Endometrium (tissue), 2 donors: Measurements from ENCODE around the gene PKIG.
"Not testable (repeated sequence)": the region's sequence is repeated elsewhere in the genome, so short reads cannot be mapped to it uniquely, and the experiment has no call there.

Experiments
- FAIRE-seq: peaks from 2 replicates; lab custom pipeline; 2012; peaks lifted over from hg19 to GRCh38; lab: Jason Lieb, UNC
- donor health status: control.
- donor health status: control.

PKIG gene

DNA sequence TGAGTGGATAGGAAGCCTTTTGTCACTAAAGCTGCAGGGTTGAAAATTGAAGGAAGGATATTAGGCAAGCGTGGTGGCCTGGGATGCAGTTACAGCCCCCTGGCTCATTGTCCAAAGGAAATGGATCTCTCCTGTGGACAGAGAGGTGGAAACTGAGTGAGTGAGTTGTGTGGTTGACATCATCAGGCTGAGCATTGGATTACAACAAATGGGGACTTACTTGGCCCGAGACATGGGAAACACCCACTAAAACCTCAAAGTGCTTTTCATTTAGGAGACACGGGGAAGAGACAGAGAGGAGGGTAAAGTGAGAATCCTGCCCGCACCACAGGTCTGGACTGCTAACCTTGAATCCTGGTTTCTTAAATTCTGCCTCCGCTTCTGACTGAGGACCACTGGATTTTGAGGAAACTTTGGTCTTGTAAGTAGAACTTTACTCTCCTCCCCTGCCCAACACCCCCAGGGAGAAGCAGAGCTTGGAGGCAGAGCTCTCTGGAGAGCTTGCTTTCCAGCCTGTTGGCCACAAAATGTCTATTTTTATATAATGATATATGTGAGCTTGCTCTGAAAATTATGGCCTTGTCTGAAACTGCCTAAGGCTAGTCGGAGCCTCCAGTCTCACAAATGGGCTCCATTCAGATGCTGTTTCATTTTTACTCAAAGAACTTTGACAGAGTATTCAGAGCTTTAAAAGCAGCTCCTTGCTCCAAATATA lies at the start of gene PKIG:
Gene PKIG, plus strand, starts transcription at position 269 of the 715 bp plus-strand sequence. CDS start 31,978 bp downstream, outside the sequence.
- FAIRE-seq = no peak

DNA sequence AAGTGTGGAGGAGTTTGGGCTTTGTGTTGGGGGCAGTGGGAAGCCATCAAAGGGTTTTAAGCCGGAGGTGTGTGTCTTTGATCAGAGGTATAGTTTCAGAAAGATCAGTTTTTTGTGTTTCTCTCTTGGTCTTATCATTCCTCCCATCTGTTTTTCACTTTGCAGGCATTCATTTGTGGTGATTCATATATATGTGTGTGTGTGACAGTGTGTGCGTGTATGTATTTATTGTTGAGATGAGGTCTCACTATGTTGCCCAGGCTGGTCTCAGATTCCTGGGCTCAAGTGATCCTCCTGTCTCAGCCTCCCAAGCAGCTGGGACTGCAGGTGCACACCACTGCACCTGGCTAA lies 49.4 kb upstream of the PKIG start:
- FAIRE-seq = no peak

DNA sequence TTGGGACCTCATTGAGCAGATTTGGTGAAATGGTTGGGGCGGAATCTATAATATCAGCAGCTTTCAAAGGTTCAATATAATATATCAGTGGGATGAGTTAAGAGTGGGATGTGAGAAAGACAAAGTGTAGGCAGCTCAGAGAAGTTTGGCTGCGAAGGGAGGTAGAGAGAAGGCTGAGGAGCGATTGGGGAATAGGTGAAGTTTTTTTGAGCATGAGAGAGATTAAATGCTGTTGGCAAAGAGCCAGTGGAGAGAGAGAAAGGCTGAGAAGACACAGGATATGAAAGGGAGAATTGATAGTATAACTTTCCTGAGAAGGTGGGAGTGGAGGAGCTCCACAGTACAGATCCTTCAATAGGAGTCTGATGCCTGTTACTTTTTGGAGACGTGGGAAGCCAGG lies 48.5 kb upstream of the PKIG start:
- FAIRE-seq = no peak

DNA sequence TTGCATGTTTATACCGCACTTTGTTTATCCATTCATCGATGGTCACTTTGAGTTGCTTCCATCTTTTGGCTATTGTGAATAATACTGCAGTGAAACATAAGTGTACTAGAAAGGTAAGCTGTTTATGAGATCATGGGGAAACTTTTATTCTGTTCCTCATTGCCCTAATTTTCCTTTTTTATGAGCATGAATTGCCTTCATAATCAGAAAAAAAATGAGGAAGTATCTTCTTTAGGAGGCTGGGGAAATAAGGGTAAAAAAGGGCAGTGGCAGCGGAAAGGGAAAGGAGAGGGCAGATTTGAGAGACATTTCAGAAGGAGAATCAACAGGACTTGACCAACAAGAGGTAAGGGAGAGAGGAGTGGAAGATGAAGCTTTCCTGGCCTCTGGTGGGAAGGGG lies 46.2 kb upstream of the PKIG start:
- no peak for FAIRE-seq

DNA sequence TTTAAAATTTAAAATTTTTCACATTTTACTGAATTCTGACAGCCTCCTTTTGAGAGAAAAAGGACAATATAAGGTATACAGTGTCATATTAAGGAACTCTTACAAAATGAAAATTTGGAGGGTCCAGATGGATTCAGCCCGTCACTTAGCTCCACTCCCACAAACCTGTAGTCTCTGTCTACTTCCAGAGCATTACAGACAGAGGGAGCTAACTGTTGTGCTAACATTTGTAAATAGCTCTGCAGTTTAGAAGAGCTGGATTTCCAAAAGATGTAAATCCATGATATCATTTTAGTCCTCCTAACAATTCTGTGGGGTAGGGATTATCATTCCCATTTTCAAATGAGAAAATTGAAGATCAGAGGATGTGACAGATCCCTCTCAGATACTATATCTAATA lies 44.4 kb upstream of the PKIG start:
- FAIRE-seq = no peak

DNA sequence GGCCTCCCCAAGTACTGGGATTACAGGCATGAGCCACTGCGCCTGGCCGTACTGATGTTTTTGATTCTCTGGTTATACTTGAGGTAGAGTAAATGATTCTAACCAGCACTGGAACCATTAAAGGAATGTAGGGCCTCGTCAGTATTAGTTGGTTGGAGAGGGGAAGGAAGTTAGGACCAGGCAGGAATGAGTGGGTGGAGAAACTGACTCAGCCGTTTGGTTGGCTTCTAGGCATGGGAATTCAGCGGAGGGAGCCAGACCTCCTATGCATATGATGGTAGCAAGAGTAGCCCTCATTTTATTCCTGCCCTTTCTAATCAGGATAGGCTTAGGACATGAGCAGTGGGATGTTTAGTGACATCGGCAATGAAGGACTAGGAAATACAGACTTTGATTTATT lies 41.5 kb upstream of the PKIG start:
- FAIRE-seq = no peak

DNA sequence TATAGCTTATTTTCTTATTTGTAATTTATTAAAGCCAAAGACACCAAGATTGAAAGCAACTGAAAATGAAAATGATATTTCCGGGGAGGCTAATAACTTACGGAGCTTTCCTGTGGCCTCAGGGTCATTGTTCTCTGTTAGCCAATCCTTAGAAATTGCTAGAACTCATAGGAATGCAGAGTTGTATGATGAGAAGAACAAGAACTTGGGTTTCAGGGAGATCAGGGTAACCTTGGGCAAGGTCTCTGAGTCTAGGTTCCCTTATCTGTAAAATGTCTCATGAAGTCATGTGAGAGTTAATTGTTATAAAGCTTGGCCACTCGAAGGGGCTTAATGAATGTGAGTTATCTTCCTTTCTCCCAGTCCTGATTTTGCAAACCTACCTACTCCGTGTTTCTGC lies 40.4 kb upstream of the PKIG start:
- no peak for FAIRE-seq

DNA sequence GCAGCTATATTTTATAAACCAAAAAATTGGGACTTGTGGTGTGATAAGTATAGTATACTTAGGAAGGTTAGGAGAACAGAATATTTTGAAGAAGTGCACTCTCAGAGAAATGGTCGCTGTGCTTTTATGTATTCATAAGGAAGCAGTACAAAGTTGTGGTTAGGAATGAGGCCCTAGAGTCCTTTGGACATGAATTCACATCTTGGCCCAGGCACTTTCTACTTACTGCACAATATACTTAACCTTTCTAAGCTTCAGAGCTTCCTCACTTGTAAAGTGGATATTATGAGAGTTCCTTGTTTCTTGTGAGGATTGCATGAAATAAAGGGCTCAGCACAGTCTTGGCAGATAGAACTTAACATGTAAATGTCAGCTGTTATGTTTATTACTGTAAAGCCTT lies 39.5 kb upstream of the PKIG start:
- no peak for FAIRE-seq

DNA sequence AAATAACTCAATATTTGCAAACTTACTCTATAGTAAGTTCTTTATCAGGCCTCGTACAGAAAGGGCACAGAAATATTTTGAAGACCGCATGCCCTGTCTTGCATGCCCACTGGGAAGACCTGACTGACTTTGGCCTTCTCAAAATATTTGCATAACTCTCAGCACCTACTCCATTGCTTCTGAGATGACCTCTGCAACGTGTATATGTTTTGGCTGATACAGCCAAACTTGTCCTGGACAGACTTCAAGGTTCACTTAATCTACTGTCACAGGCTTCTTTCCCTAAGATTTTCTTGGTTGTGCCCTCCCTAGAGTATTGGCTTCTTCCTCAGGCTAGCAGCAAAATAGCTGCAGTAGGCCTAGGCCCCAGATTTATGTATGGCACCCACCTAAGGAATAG lies 39.0 kb upstream of the PKIG start:
- no peak for FAIRE-seq

DNA sequence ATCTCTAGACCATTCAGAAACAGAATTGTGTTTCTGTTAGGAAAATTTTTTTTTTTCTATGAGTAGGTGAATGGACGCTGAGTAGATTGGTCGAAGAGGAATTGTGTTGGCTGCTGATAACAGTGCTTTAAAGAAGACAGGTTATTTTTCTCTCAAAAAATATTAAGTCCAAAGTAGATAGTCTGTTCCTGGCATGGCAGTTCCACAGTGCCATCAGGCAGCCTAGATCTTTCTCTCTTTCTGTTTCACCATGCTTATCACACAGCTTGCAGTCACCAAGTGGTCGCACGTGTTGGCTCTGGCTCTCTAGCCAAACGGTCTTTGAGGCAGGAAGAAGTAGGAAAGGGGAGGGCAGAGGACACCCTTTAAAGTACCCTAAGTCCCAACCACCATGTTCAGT lies 38.1 kb upstream of the PKIG start:
- no peak for FAIRE-seq

DNA sequence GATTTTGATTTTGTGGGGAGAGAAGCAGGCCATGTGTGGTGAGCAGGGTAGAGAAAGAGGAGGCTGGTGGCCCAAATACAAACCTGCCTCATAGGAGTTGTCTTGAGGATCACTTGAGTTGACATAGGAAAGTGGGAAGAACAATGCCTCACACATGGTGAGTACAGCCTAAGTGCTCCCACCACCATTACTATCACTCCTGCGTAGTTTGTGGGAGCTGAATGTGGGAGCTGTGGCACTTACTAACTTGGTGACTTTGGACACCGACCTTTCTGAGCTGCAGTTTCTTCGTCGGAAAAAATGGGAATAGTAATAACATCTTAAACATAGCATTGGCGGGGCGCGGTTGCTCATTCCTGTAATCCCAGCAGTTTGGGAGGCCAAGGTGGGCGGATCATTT lies 35.0 kb upstream of the PKIG start:
- FAIRE-seq = no peak

DNA sequence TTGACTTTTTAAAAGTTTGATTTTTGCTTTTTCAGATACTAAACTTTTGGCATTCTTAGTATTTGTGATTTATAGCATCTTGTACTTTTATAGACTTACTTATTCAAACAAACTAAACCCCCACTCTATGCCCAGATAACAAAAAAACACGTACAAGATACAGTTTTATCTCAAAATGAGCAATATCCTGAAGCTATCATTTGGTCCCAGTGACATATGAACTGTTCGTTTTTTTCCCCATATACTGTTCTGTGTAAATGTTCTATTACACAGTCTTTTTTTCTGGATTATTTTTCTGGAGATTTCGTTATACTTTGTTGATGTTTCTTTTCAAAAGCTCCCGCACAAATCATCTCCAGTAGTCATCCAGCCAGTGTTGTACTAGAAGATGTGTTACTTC lies 33.3 kb upstream of the PKIG start:
- FAIRE-seq = no peak

DNA sequence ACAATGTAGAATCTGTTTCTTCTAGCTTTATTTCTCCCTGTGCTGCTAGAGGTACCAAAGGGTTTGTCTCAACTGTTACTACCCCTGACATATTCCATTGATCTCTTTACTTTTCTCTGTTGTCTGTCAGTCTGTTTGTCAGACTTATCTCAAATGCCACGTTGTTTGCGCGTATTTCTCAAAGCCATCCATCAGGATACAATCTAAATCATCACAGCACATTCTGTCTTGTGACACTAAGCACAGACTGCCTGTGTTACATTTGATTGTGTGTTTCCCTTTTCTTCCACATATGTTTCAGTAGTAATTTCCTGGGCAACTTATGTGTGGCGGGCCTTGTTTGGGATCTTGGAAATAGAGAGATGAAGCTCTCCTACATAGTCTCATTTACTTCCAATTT lies 30.3 kb upstream of the PKIG start:
- FAIRE-seq = no peak

DNA sequence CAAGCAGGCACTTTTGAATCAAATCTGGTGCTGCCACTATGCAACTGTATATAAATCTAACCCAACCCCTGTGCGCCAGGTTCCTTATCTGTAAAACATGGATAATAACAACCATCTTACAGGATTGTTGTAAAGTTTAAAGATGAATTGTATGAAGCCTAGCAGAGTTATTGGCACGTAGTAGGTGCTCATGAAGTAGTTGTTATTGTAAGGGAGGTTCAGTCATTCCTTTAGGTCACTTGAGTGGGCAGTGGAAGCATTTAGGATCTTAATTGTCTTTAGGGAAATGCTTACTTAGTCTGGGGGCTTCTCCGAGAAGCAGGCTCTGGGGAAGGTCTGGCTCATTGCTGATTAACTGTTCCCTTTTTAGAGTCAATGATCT lies 29.8 kb upstream of the PKIG start:
- no peak for FAIRE-seq

DNA sequence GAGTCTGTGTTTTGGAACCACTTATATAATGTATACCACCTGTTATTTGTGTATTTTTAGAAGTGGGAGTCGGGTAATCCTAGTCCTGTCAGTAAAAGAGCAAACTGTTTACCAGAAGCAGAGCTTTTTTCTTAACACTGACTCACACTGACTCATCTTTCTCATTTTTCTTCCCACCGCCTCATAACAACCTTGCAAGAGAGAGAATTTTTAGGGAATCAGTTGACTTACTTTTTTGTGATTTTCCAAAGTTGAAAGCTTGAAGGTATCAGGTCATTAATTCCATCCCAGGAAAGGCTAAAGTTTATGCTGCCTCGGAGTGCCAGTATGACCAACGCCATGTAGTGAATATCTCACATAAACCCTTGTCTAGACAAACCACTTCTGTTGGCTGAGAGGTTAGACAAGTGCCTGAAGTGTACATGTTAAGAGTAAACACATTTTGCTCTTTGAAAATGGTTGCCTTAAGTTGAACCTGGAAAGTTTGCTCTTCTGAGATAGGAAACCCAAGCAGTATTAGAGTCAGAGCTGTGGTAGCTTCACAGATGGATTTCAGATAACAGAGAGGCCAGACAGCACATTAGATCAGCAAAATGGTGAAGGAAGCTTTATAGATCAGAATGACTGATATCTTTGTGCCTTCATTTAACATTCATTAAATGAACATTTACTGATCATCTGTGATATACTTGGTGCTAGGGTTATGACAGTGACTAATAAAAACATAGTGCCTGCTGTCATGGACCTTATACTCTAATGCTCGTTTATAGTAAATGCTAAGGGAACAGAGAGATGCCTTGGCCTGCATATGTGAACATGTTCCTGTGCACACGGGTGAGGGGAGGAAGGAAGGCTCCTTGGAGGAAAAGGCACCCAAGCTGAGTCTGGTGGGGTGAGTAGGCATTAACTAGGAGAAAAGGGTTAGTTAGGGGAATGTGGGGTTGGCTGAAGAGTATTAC lies 29.1 kb upstream of the PKIG start:
- FAIRE-seq = peak; percentile 18

DNA sequence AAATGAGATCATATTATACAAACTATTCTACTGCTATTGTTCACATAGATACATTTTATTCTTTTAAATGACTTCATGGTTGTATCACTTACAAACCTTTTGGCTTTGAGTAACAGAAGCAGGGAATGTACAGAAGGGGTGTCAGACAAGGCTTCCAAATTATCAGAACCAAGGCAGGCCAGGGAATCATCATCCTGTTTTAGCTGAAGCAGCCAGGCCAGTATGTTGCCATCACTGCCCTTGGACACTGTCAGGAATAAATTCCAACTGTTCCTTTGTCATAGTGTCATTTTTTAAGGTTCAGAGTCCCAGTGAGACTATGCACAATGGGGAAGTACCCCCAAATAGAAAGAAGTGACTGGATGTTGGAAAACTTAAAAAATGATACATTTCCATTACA lies 23.1 kb upstream of the PKIG start:
- FAIRE-seq = no peak

DNA sequence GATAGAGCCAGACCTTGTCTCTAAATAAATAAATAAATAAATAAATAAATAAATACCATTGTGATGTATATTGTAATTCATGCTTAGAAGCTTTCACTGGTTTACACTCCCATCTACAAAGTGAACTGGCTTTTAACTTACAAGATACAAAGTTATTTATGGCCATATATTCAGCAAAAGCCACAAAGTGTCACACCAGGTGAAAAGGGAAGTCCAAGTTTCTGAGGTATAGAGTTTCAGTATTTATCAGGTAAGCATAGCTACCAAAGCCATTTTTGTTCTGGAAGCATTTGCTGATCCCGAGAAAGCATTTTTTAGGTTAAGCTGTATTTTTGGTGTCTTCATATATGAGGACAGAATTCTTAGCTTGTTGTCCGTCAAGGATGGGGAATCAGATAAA lies 22.1 kb upstream of the PKIG start:
- no peak for FAIRE-seq

DNA sequence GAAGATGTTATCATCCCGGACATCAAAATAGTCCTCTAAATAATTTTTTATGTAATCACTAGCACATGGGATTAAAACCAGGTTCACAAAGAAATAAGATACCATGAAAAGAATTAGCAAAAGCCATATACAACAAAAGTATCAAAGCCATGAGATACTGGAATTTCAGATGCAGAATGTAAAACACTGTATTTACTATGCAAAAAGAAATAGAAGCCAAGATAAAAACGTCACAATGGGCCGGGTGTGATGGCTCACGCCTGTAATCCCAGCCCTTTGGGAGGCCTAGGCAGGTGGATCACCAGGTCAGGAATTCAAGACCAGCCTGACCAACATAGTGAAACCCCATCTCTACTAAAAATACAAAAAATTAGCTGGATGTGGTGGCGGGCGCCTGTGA lies 21.6 kb upstream of the PKIG start:
- FAIRE-seq = not testable (repeated sequence)

DNA sequence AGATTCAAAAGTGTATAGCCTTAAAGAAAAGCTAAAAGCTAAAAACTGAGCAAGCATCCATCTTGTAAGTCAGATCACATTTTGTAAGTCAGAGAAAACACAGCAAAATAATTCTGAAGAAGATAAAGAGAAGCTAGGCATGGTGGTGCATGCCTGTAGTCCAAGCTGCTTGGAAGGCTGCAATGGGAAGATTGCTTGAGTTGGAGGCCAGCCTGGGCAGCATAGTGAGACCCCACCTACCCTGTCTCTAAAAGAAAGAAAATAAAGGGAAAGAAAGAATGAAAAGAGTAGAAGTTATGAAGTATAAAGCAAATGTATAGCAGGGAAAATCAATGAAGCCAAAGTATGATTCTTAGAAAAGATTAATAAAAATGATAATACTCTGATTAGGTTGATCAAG lies 20.5 kb upstream of the PKIG start:
- FAIRE-seq = no peak

DNA sequence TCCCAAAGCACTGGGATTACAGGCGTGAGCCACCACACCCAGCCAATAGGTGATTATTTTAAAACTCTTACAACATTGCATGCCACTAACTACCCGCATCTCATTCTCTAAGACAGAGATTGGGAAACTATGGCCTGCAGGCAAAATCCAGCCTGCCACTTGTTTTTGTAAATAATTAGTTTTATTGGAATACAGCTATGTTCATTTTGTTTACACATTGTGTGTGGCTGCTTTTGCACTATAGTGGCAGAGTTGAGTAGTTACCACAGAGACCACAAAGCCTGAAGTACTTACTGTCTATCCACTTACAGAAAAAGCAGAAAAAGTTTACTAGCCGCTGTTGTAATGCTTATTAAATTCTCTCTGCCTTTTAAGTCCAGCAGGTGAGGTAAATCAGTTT lies 16.4 kb upstream of the PKIG start:
- no peak for FAIRE-seq

DNA sequence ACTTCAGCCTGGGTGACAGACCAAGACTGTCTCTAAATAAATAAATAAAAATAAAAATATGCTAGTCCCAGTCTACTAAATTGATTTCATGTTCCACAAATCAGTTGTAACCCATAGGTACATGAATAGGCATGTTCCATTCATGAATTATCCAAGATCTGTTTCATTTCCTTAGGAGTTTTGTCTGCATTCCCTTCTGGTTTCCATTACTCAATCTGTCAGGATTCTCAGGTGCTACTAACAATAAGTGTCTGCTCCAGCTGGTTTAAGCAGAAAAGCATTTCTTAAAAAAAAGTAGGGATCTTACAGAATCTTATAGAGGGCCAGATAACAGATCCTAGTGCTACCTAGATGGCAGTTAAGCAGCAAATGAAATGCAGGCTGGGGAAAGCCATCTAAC lies 15.6 kb upstream of the PKIG start:
- FAIRE-seq = no peak

DNA sequence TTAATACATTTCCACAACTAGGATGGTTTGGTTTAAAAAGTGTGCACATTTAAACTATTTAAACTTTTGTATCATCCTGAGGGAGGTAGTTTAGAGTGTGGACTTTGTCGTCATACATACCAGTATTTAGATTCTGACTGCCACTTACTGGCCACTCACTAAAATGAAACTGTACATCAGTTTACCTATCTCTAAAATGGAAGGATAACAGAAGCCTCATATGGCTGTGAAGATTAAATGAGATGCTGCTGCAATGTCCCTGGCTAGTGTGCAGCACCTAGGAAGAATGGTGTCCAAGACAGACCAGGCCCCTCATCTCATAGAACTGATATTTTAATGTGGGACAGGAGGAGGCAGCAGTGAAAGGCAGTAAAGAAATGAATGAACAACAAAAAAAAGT lies 12.0 kb upstream of the PKIG start:
- FAIRE-seq = no peak

DNA sequence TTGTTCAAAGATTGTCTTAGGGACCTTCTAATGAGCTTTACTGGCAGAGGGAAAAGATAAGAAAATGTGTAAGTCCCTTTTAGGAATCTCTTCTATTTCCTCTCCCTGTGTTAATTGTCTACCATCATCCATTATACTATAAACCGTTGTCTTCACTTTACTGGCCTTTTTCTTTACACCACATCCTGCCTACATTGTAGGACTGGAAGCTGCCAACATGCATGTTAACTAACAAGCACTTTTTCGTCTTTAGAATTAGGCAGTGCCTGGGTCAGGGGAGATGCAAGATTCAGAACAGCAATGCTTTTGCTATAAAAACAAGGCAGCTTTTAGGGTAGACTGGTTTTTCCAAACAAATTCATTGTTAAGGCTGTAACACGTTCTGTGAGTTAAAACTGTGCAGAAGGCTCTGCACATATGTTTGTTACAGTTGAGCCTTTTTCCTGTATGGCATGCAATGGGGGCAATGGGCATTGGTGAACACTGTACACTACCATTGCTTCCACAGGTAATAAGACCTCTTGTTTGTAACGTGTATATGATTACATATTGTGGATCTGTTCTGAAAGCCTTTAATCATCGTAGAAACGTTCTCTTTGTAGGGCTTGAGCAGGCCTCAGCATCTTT lies 10.9 kb upstream of the PKIG start:
- no peak for FAIRE-seq
